Hematopoietic multipotent progenitor cell treated with erythropoietin and hydrocortisone succinate and interleukin-3 and kit ligand, for 8 days (in vitro differentiated cells): Measurements from ENCODE around the gene TIGD2.
"Not testable (repeated sequence)": the region's sequence is repeated elsewhere in the genome, so short reads cannot be mapped to it uniquely, and the experiment has no call there.

ENCODE experiments used
- DNase-seq: peaks from one replicate; pipeline ENCODE4 v3.0.0-alpha.2; 2015

TIGD2 gene

DNA sequence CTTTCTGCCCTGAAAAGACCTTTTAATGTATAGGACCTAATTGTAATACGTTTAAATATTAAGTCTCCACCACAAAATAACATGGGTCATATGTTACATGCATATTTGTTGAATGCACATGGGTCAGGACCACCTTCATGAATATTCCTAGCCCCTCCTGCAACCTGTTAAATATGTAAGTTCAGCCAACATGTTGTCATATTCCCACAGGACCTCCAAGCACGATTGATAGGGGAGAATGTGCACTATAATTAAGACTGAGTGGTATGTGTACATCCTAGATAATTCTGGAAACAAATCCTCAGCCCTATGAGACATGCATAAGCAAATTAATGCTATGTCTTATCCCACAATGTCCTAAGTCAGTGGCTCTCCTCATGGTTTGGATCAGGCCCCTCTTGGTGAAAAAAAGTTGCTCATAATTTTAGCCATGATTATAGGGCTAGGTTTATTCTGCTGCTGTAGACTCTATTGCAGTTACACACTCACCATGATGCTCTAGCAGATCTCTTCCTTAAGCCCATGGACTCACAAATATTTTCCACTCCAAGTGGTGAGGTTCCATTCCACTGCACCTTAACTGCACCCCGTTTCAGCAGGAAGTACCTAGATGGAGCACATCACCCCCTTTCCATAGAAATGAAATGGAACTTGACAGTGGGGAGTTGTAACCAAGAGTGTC is 10.2 kb downstream of the TIGD2 start:
- no peak for DNase-seq

DNA sequence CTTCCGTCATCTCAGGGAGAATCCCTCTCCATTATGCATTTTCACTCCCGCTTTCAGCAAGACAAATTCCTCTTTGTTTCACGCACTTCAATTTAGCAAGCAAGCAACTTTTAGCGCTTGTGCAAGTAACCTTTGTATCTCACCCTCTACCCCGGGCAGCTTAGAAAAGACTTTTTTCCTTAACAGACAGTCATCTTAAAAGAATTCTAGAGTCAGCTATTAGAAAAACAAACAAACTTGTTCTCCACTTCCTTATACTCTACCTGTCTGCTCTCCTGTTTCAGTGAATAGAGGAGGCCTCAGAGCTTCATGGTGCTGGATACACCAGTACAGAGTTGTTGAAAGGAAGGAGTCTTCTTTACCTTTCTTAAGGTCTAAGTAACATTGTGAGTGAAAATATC is 12.1 kb downstream of the TIGD2 start:
- DNase-seq, result no peak

DNA sequence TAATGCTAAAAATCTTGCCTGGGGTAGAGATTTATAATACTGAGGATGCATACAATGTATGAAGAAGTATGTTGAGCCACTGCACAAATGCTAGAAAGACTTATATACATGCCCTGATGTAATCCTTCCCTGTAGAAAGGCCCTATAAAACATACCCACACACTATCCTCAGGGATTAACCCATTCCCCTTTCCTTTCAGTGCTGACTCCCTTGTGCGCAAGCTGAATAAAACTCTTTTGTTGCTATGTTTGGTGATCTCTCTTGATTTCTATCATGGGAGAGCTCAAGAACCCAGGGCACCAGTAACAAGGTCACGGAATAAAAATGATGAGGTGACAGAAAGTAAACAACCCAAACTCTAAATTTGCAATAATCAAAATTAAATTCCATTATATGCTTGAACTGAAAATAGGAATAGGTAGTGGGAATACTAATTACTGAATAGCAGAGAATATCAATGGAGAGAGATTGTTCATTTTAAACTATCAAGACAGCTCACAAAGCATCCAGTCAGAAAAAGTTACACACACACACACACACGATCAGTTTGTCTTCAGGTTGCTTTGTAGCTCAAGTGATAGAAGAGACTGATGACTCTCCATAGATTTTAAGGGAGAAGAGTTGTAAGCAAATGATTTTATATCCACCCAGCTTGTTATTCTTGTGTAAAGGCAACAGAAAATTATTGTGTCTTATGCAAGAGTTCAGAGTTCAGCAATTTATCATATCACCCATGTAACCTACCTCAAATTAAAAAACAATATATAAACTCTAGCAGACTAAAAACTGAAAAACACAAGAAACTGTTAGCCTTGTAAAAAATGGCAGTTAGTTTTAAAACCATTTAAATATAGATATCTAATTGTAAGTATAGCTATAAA is 14.8 kb downstream of the TIGD2 start:
- no peak for DNase-seq

DNA sequence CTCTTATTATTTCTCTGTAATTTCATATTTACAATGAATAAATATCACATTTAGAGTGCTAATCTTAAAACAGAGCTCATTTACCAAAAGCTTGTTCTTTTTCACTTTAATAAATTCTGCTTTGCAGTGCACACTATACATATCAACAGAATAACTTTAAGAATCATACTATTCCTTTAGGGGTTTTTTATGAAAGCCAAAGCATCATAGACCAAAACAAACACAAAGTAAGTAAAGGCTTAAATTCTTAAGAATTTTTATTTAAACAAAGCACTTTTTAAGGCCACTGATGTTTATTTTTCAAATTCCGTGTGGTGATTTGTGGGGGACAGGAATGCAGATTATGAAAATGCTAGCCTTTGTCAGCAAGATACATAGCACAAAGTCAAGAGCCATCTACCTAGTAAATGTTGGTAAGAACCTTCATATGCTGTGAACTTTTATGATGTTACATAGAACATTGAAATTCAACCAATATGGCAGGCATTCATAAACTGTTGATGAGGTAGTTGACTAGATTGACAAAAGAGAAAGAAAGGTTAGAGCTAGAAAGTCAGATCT is 17.8 kb downstream of the TIGD2 start:
- no peak for DNase-seq

DNA sequence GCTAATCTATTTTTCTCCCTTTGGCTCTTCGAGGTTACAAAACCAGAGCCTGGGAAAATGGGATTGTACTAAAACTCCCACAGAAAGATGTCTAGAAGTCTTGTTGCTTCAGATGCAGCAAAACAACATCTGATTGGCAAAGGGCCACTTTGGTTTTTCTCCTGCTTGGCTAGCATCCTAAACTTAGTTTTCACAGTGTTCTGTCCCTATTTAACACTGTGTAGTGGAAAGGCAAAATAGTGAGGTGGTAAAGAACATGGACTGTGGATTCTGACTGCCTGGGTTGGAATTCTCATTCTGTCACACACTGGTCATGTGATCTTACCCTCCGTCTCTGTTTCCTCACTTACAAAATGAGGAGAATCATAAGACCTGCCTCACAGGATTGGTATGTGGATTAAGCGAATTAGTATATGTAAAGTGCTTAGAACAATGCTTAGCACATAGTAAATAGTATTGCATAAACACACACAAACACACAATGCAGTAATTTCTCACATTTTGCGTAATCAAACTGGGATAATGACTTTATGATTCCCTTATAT is 23.5 kb downstream of the TIGD2 start:
- no peak for DNase-seq

DNA sequence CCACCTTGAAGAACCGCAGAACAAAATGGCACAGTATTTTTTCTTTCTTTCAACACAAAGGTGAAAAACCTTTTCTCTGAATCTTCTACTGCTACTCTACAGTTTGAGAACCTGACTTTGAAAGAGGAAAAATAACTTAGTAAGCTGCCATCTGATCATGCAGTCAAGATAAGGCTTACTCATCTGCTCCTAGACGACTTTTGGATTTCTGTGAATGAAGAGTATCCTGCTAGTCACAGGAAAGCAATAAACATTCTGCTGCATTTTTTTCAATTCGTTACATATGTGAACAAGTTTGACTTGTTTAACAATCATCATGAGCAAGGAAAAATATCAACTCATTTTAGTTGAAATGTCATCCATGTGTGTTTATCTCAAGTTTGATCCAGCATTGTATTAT is 25.2 kb downstream of the TIGD2 start:
- DNase-seq, result peak; percentile 16

DNA sequence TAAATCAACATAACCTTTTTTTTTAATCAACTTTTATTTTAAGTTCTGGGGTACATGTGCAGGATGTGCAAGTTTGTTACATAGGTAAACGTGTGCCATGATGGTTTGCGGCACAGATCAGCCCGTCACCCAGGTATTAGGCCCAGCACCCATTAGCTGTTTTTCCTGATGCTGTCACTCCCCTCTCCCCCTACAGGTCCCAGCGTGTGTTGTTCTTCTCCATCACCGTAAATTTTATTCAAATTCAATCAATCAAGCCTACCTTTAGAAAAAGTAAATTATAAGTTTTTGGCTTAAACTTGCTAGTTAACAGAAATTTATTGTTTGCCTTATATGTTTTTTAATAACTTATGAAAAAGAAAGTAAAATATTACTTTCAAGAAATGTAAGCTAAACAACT is 25.9 kb downstream of the TIGD2 start:
- DNase-seq, result no peak

DNA sequence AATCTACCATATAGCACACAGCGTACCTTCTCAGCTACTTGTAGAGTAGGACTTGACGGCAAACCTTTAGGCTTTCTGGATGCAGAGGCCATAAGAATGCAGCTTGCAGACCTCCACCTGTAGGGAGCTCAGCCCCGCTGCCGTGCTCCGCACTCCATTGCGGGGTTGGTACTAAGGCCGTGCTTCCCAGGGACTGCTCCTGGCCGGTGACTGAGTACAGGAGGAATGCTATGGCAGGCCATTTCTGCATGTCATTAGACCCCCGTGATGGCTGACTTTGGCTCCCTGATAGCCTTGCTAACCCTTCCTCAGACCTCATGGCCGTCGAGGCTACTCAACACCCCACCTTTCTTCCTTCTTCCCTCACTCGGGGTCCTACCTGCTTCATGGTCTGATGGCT is 26.4 kb downstream of the TIGD2 start:
- DNase-seq, result no peak

DNA sequence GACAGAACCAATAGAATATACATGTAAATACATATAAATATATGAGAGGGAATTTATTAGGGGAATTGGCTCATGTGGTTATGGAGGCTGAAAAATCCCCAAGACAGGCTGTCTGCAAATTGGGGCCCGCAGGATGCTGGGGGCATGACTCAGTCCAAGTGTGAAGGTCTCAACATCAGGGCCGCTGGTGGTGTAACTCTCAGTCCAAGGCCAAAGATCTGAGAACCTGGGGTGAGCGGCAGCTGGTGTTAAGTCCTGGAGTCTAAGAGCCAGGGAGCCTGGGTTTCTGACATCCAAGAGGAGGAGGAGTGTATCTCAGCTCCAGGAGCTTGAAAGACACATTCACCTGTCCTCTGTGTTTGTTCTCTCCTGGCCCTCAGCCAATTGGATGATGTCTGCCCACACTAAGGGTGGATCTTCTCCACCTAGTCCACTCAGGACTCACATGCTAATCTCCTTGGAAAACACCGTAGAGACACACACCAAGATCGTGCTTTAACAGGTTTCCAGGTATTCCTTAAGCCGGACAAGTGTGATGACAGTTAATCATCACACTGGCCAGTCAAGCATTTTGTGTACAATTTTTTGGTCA is 28.9 kb downstream of the TIGD2 start:
- DNase-seq, result no peak

DNA sequence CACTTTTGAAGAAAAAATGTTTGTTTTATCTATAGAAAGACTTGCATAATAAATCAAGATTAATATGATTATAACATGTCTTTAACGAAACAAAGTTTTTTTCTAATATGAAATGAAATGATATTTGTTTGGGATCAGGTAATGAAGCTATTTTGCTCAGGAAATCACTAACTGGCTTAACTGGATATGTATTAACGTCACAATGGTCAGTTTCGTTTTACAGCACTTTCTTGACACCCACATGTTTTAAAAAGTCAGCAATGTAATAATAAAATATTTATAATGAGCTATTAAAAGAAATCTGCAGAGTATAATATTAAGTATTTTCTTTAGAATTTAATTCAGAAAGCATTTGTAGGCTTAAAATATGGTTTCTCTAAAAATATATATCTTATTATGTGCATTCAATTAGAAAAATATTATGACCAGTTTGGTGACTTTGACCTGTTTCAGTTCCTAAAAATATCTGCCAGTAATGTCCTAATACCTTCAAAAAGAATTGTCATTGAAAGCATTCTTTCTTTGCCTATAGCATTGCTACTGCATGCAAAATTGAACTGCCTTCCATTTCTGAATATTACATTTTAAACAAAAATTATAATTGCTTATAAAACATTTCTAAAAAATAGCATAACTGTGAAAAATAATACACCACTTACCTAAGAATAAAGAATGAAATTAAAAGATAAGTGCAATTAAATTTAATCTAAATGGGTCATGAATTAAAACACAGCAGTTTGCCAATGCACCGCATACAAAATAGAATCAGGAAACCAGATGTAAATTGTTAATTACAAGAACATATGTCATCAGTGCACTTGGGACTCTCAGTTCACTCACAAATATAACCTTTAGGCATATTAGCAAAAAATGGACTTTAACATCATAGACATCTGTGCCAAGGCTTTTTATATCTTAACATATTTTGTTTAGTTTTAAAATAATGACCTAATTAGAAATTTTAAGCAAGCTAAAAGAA is 31.6 kb downstream of the TIGD2 start:
- DNase-seq, result no peak

DNA sequence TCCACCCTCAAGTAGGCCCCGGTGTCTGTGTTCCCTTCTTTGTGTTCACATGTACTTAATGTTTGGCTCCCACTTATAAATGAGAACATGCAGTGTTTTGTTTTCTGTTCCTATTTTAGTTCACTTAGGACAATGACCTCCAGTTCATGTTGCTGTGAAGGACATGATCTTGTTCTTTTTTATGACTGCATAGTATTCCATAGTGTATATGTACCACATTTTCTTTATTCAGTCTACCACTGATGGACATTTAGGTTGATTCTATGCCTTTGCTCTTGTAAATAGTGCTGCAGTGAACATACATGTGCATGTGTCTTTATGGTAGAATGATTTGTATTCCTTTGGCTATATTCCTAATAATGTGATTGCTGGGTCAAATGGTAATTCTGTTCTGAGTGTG is 33.3 kb downstream of the TIGD2 start:
- not testable (repeated sequence) for DNase-seq

DNA sequence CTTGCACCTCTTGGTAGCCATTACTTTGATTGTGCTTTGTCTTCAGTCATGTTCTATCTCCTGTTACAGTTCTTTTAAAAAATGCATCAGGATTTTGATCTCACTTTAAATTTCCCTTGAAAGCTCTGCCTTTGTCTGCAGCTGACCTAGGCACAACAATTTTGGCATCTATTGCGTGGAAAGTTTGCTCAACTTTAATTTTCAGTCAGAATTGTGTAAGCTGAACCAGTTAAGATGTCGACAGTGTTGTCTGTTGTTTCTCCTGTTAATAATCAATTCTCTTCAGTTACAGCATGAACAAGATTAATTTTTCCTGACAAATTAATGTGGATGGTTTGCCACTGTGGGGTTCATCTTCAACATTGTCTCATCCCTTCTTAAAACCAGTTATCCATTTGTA is 34.9 kb downstream of the TIGD2 start:
- DNase-seq, result no peak

DNA sequence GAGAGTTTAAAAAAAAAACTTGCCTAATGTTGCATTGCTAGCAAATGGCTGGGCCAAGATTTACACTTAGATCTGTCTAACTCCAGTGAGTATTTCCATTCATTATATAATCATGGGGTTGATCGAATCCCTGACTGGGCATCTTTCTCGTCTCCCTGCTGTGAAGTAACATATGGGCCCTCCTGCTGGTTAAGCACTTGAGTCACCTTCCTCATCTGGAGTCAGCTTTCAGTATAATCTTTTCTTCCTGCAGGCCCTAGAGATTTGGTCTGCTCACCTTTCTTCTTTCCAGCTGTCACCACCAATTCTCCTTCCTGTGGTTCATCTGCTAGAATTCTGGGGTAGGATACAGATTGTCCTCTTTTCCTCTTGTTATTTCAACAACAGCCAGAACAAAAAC is 41.6 kb downstream of the TIGD2 start:
- no peak for DNase-seq

DNA sequence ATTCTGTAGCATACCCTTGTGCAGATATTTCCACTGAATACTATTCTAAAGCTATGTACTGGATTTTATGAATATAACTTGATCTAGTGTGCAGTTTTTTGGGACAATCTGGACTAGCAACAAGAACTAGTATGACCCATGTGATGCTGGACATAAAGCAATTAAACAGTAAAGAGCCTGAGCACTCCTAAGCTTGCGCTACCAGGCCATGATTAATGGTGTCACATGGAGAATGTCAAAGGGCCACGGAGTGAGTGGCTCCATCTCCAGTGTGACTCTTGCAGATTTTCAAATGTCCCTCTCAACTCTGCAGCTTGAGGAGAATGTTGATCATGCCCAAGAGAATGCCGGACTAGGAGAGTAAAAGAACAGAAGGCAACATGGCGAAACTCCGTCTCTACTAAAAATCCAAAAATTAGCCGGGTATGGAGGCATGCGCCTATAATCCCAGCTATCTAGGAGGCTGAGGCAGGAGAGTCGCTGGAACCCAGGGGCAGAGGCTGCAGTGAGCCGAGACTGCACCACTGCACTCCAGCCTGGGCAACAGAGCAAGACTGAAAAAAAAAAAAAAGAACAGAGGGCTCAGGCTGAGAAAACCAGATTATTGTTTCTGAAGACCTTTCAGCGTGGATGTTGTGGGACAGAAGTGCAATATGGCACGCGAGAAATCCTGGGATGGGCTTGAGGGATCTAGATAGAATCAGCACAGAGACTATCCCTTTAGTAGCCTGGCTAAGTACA is 45.0 kb downstream of the TIGD2 start:
- no peak for DNase-seq

DNA sequence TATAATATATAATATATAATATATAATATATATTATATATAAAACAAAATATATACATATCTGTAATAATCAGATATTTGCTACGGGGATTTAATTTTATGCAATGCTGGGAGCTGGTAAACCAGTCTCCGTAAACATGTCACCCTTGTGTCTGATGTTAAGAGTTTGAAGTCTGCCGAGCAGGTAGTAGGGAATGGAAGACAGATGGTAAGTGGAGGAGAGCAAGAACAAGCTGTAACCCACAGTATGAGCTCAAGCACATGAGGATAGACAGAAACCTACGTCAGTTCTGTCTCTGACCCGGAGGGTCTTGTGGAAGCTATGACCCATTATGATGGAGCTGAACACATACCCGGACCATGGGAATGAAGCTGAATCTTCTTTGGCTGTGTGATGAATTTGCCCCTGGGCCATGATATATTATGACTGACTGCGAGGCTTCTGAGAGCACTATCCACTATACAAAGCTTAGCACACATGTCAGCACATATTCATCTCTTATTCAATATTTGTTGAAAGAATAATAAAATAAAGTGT is 46.2 kb downstream of the TIGD2 start:
- DNase-seq, result no peak

DNA sequence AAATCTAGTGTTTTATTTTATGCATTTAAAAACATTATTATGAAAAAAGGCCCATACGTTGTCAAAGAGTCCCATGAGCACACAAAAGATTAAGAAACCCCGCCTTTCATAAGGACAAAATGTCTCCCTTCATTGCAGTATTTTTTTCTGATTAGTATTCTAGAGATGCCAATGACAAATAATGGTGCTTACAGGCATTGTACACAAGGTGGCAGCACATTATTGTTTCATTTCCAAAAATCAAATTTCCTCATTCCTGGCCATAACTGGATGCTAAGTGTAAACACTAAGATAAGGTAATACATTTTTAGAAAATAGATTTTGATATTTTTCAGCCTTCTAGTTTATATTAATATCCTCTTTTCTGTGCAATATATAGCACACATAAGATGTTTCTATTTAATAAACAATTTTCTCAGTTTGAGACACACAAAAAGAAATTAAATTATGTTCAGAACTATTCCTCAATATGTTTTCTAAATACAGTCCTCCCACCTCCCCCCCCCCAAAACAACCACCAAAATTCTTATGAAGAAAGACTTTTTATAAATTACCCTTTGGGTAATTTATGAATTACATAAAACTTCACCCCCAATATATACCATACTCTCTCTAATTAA is 47.7 kb downstream of the TIGD2 start:
- peak; percentile 55 for DNase-seq

DNA sequence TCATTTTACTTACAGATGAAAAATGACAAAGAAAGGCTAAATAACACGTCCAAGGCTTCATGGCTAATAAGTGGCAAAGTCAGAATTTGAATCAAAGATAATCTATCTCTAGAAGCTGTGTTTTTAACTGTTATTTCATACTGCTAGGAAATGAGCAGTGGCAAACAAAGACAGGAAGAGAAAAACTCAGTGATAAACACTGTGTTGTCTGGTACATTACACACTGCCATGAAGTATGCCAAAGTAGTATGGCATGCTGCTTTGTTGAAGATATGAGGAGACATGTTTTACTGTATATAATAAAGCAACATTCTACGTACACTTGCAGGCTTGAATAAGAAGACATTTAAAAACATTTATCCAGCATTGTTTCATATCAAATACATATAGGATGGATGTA is 49.5 kb downstream of the TIGD2 start:
- DNase-seq, result no peak

DNA sequence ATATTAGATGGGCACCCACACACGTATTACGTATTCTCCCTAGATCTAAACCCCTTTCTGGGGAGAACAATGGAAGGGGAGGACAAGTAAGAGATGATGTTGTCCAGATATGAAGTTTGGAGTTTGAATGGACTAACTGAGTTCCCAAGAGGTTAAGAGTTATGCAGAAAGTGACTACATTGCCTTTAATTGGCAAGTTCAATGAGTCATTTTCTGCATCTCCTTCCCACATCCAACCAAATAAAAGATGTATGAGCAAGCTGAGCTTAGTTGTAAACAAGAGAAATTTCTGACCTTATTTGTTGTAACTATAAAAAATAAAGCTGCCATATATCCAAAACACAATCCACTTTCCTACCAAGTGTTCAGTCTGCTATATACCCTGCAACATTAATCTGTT is 50.5 kb downstream of the TIGD2 start:
- no peak for DNase-seq

DNA sequence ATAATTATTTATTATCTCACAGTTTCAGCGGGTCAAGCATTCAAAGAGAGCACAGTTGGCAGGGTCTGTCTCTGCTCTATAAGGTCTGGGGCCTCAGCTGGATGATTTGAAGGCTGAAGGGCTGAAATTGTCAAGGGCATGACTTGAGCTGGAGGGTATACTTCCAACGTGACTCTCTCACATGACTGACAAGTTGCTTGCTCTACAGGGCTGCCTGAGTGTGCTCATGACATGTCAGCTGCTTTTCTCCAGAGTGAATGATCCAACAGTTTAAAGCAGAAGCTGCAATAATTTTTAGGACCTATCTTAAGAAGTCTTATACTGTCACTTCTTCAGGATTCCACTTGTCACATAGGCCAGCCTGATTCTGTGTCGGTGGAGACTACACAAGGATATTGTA is 51.2 kb downstream of the TIGD2 start:
- no peak for DNase-seq

DNA sequence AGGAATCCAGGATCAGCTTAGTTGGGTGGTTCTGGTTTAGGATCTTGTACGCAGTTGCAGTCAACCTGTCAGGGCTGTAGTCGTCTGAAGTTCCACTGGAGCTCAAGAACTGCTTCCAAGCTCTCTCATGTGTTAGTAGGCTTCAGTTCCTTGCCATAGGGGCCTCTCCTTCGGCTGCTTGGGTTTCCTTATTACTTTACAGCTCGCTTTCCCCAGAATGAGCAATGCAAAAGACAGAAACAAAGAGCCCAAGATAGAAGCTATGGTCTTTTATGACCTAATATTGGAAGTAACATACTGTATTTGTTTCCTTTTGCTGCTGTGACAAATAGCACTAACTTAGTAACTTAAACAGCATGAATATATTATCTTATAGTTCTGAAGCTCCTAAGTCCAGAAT is 51.7 kb downstream of the TIGD2 start:
- DNase-seq, result no peak

DNA sequence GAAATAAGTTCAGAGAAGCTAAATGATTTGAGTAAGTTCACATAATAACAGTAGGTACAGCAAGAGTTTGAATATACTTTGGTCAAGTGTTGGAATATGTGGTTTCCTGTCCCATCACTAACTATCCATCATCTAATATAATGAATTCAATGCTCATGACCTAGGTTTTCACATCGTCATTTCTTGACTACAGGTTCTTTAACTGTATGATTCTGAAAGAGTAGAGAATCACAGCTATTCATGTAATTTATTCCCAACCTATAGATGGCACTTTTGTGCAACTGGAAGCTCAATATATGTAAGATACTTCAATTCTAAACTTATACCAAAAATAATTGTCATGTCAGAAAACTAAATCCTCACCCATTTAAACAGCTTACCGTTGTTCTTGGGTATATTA is 53.1 kb downstream of the TIGD2 start:
- DNase-seq, result no peak
